ENCODE data around the gene SNAI3.

The SNAI3 gene

GRCh38 chr16:88684569-88685155 is 1.6 kb downstream of the SNAI3 start:
- no peak for DNase-seq (ENCODE audit: low read depth)
- TF ChIP-seq CTCF (IDR thresholded peaks at IDR 0.05; ENCODE audit: insufficient read depth, low read depth, low read length, missing control alignments): no peak
- no peak overlapping the region for H3K4me3 ChIP-seq (ENCODE audit: low read length)

GRCh38 chr16:88681709-88682451 is 4.4 kb downstream of the SNAI3 start:
- no peak overlapping the region for H3K4me3 ChIP-seq (ENCODE audit: low read length)
- no peak for DNase-seq (ENCODE audit: low read depth)
- TF ChIP-seq CTCF (IDR thresholded peaks at IDR 0.05; ENCODE audit: insufficient read depth, low read depth, low read length, missing control alignments): no peak

- DNase-seq (ENCODE audit: low read depth): peak; percentile 66
- H3K4me3 ChIP-seq (ENCODE audit: low read length): no peak overlapping the region
- peak; percentile 65 for TF ChIP-seq CTCF (IDR thresholded peaks at IDR 0.05; ENCODE audit: insufficient read depth, low read depth, low read length, missing control alignments)
Observed at GRCh38 chr16:88681084-88681680, 5.1 kb downstream of the SNAI3 start.

DNA sequence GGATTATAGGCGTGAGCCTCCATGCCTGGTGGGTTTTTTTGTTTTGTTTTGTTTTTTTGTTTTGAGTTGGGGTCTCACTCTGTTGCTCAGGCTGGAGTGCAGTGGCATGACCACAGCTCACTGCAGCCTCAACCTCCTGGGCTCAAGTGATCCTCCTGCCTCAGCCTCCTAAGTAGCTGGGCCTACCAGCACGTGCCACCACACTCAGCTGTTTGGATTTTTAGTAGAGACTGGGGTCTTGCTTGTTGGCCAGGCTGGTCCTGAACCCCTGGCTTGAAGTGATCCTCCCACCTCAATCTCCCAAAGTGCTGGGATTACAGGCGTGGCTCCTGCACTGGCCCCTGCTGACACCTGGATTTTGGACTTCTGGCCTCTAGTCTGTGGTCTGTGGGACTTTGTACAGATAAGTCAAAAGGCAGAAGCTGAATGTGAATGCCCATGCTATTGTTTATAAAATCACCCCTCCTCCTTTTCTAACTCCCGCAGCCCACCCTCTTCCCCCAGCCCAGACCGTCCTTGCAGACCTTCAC is 5.7 kb downstream of the SNAI3 start:
- DNase-seq (ENCODE audit: low read depth): no peak
- H3K4me3 ChIP-seq (ENCODE audit: low read length): no peak overlapping the region
- TF ChIP-seq CTCF (IDR thresholded peaks at IDR 0.05; ENCODE audit: insufficient read depth, low read depth, low read length, missing control alignments): no peak

- no peak for TF ChIP-seq CTCF (IDR thresholded peaks at IDR 0.05; ENCODE audit: insufficient read depth, low read depth, low read length, missing control alignments)
- H3K4me3 ChIP-seq (ENCODE audit: low read length): no peak overlapping the region
- no peak for DNase-seq (ENCODE audit: low read depth)
Observed at GRCh38 chr16:88678224-88678979, 7.9 kb downstream of the SNAI3 start.

DNA sequence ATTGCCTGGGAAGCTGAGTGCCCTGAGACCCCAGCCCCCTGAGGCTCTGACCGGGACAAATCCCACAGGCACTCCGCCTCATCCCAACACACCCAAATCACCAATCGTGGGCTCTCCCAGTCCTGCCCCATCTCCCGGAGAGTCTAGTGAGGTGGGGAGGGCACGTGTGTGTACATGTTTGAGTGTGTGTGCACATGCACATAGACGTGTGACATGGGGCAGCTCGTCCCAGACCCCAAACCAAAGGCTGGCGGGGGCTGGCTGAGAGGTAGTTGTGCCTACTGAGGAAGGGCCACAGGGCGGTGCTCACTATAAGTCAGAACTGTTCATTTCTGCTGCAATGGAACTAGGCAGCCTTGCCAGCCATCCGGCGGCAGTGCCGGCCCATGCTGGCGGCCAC is 8.6 kb downstream of the SNAI3 start:
- no peak overlapping the region for H3K4me3 ChIP-seq (ENCODE audit: low read length)
- no peak for TF ChIP-seq CTCF (IDR thresholded peaks at IDR 0.05; ENCODE audit: insufficient read depth, low read depth, low read length, missing control alignments)
- DNase-seq (ENCODE audit: low read depth): no peak
